WTC11 (cell line): ENCODE measurements around the gene NFE2L3. TPM values are rescaled to one million over a fixed set of nuclear protein-coding genes. Genes with fewer than 3 reads are reported as not detected.

Source experiments
- ATAC-seq: fragments of 200-7000 bp; cut with Tn5 transposase; 2 replicates; pipeline ENCODE4 v1.10.0; 2021; ENCODE audit warnings: mild to moderate bottlenecking, moderate library complexity
- CTCF ChIA-PET: fragments of 300-600 bp; sonication (Branson Sonifier 250); formaldehyde crosslinking; loops from one replicate; lab custom pipeline; 2021; ENCODE audit warnings: antibody characterized with exemption; lab: Charles Lee
- POLR2A ChIA-PET: fragments of 350-600 bp; sonication (Branson Sonifier 250); formaldehyde crosslinking; loops from one replicate; lab custom pipeline; 2021; ENCODE audit warnings: antibody characterized with exemption; lab: Charles Lee
- DNase-seq: peaks from one replicate; pipeline ENCODE4 v3.0.0; 2021; ENCODE audit warnings: low spot score
- H3K27ac Mint-ChIP-seq: 2 replicates; pipeline ENCODE4 v1.8.0; 2021; ENCODE audit warnings: mixed read lengths
- H3K27me3 Mint-ChIP-seq: 2 replicates; pipeline ENCODE4 v1.8.0; 2021; ENCODE audit warnings: low read depth, mild to moderate bottlenecking, moderate library complexity, mixed read lengths
- H3K36me3 Mint-ChIP-seq: 2 replicates; pipeline ENCODE4 v1.8.0; 2021; ENCODE audit warnings: mixed read lengths
- H3K4me1 Mint-ChIP-seq: 2 replicates; pipeline ENCODE4 v1.8.0; 2022; ENCODE audit warnings: mixed read lengths
- H3K4me3 Mint-ChIP-seq: 2 replicates; pipeline ENCODE4 v1.8.0; 2021; ENCODE audit warnings: mild to moderate bottlenecking, moderate library complexity, mixed read lengths
- H3K9me3 Mint-ChIP-seq: 2 replicates; pipeline ENCODE4 v1.8.0; 2021; ENCODE audit warnings: mixed read lengths
- CBFB ChIP-seq: sonication (generic); formaldehyde crosslinking; IDR thresholded peaks from 2 replicates; pipeline ENCODE4 v1.8.1; 2022; ENCODE audit warnings: mild to moderate bottlenecking, low read depth, missing genetic modification reagents
- ELF4 ChIP-seq: sonication (generic); formaldehyde crosslinking; IDR thresholded peaks from 2 replicates; pipeline ENCODE4 v1.8.1; 2022; ENCODE audit warnings: low read depth, mild to moderate bottlenecking, moderate library complexity, missing genetic modification reagents
- FOXP1 ChIP-seq: sonication (generic); formaldehyde crosslinking; IDR thresholded peaks from 2 replicates; pipeline ENCODE4 v1.8.0; 2022; ENCODE audit warnings: missing genetic modification reagents, mild to moderate bottlenecking, moderate library complexity, borderline replicate concordance
- IRF2 ChIP-seq: sonication (generic); formaldehyde crosslinking; IDR thresholded peaks from 2 replicates; pipeline ENCODE4 v1.8.0; 2022; ENCODE audit warnings: low read depth, missing genetic modification reagents, borderline replicate concordance
- JAZF1 ChIP-seq: fragments of 250-450 bp; sonication (Bioruptor Pico); IDR thresholded peaks from 2 replicates; pipeline ENCODE4 v1.9.0; 2021; ENCODE audit warnings: moderate library complexity, mild to moderate bottlenecking, inconsistent platforms
- MXD4 ChIP-seq: fragments of 250-450 bp; sonication (Bioruptor Pico); IDR thresholded peaks from 2 replicates; pipeline ENCODE4 v1.8.0; 2021; ENCODE audit warnings: mild to moderate bottlenecking, moderate library complexity, borderline replicate concordance
- NFE2L1 ChIP-seq: sonication (generic); formaldehyde crosslinking; IDR thresholded peaks from 2 replicates; pipeline ENCODE4 v1.8.1; 2023; ENCODE audit warnings: missing genetic modification reagents
- SOX15 ChIP-seq: fragments of 250-450 bp; sonication (Bioruptor Pico); IDR thresholded peaks from 2 replicates; pipeline ENCODE4 v1.9.0; 2021; ENCODE audit warnings: mild to moderate bottlenecking
- TEAD1 ChIP-seq: sonication (generic); formaldehyde crosslinking; IDR thresholded peaks from 2 replicates; pipeline ENCODE4 v1.8.0; 2022; ENCODE audit warnings: mild to moderate bottlenecking, missing genetic modification reagents
- ZNF138 ChIP-seq: sonication (generic); formaldehyde crosslinking; conservative IDR thresholded peaks from 2 replicates; pipeline ENCODE4 v1.8.1; 2022; ENCODE audit warnings: mild to moderate bottlenecking, moderate library complexity, missing genetic modification reagents
- ZNF232 ChIP-seq: sonication (generic); formaldehyde crosslinking; IDR thresholded peaks from 2 replicates; pipeline ENCODE4 v1.8.0; 2022; ENCODE audit warnings: mild to moderate bottlenecking, missing genetic modification reagents
- ZNF317 ChIP-seq: sonication (generic); formaldehyde crosslinking; IDR thresholded peaks from 2 replicates; pipeline ENCODE4 v1.8.1; 2023; ENCODE audit warnings: low read depth, mild to moderate bottlenecking, moderate library complexity, missing genetic modification reagents, borderline replicate concordance
- total RNA-seq: library from RNA; stranded (reverse); gene quantifications from 3 replicates; pipeline ENCODE4 v1.2.3, GENCODE V29; 2021
- TF ChIP-seq, protein P1 (sequence below): sonication (generic); formaldehyde crosslinking; IDR thresholded peaks from 2 replicates; pipeline ENCODE4 v1.8.0; 2023; ENCODE audit warnings: missing genetic modification reagents, mild to moderate bottlenecking, borderline replicate concordance
- TF ChIP-seq, protein P2 (sequence below): sonication (generic); formaldehyde crosslinking; IDR thresholded peaks from 2 replicates; pipeline ENCODE4 v1.8.1; 2023; ENCODE audit warnings: mild to moderate bottlenecking, missing genetic modification reagents
- TF ChIP-seq, protein P3 (sequence below): sonication (generic); formaldehyde crosslinking; IDR thresholded peaks from 2 replicates; pipeline ENCODE4 v1.8.0; 2022; ENCODE audit warnings: mild to moderate bottlenecking, missing genetic modification reagents
- TF ChIP-seq, protein P4 (sequence below): fragments of 250-450 bp; sonication (Bioruptor Pico); IDR thresholded peaks from 2 replicates; pipeline ENCODE4 v1.9.0; 2021; ENCODE audit warnings: mild to moderate bottlenecking
- TF ChIP-seq, protein P5 (sequence below): sonication (generic); formaldehyde crosslinking; IDR thresholded peaks from 2 replicates; pipeline ENCODE4 v1.8.1; 2023; ENCODE audit warnings: mild to moderate bottlenecking, moderate library complexity, missing genetic modification reagents
- TF ChIP-seq, protein P6 (sequence below): sonication (generic); formaldehyde crosslinking; IDR thresholded peaks from 2 replicates; pipeline ENCODE4 v1.8.1; 2022; ENCODE audit warnings: low read depth, missing genetic modification reagents, borderline replicate concordance

The NFE2L3 gene
- total RNA-seq, 1 experiment from 2014 or later = 66.8 TPM

DNA sequence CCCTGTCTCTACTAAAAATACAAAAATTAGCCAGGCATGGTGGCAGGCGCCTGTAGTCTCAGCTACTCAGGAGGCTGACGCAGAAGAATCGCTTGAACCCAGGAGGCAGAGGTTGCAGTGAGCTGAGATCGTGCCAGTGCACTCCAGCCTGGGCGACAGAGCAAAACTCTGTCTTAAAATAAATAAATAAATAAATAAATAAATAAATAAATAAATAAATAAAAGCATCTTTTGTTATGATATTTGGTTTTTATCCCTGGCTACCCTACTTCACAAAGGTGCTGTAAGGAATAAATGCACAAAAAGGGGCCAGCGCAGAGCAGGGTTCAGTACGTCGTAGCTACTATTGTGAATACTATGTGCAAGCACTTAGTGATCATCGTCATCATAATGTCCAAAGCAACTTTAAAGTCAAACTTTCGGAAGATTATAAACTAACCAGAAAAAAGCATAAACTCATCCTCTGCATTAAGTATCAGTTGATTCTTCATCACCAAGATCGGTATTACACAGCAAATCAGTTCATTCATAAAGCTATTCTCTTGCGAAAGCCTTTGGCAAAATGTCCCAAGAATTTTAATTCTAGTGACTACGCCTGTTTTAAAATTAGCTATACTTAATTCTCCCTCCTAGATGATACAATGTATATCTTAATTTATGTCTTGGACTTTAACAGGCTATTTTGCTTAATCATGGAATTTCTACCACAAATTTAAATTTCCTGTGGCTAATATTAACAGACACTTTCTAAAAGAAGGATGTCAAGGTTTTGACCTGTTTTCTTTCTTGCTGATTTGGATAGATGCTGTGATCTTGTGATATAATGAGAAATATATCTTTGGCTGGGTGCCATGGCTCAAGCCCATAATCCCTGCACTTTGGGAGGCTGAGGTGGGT, 7.6 kb upstream of the NFE2L3 start (continued):
- TF ChIP-seq, protein P1, sequence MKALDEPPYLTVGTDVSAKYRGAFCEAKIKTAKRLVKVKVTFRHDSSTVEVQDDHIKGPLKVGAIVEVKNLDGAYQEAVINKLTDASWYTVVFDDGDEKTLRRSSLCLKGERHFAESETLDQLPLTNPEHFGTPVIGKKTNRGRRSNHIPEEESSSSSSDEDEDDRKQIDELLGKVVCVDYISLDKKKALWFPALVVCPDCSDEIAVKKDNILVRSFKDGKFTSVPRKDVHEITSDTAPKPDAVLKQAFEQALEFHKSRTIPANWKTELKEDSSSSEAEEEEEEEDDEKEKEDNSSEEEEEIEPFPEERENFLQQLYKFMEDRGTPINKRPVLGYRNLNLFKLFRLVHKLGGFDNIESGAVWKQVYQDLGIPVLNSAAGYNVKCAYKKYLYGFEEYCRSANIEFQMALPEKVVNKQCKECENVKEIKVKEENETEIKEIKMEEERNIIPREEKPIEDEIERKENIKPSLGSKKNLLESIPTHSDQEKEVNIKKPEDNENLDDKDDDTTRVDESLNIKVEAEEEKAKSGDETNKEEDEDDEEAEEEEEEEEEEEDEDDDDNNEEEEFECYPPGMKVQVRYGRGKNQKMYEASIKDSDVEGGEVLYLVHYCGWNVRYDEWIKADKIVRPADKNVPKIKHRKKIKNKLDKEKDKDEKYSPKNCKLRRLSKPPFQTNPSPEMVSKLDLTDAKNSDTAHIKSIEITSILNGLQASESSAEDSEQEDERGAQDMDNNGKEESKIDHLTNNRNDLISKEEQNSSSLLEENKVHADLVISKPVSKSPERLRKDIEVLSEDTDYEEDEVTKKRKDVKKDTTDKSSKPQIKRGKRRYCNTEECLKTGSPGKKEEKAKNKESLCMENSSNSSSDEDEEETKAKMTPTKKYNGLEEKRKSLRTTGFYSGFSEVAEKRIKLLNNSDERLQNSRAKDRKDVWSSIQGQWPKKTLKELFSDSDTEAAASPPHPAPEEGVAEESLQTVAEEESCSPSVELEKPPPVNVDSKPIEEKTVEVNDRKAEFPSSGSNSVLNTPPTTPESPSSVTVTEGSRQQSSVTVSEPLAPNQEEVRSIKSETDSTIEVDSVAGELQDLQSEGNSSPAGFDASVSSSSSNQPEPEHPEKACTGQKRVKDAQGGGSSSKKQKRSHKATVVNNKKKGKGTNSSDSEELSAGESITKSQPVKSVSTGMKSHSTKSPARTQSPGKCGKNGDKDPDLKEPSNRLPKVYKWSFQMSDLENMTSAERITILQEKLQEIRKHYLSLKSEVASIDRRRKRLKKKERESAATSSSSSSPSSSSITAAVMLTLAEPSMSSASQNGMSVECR (CRISPR knock-in tag) = no peak
- TF ChIP-seq FOXP1 (CRISPR knock-in tag) = no peak
- TF ChIP-seq, all 79 proteins: peak for 0

DNA sequence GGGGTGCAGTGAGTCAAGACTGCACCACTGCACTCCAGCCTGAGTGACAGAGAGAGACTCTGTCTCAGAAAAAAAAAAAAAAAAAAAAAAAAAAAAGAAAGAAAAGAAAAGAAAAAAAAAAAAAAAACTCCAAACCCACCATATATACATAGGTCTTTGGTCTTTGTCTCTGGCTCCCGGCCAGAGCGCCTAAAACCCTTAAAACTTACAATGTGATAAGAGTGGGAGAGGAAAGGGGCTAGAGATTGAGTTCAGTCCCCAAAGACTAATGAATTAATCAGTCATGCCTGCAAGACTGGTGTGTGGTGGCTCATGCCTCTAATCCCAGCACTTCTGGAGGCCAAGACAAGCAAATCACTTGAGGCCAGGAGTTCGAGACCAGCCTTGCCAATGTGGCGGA, 6.8 kb upstream of the NFE2L3 start:
- Mint-ChIP-seq H3K9me3 (peaks cover 9% of the 10 kb centered on the region), H3K4me1 (peaks cover 9% of the 10 kb centered on the region), H3K36me3 (peaks cover 14% of the 10 kb centered on the region), H3K27me3 (peaks cover 4% of the 10 kb centered on the region), H3K4me3 (no peak overlapping the region), H3K27ac (no peak overlapping the region)
- POLR2A ChIA-PET = no interaction called here
- no peak for DNase-seq
- no peak for ATAC-seq
- CTCF ChIA-PET = no interaction called here
- TF ChIP-seq ZNF138 (CRISPR knock-in tag) (no peak), NFE2L1 (CRISPR knock-in tag) (no peak), ZNF317 (no peak), MXD4 (CRISPR knock-in tag) (no peak), TEAD1 (CRISPR knock-in tag) (no peak), JAZF1 (CRISPR knock-in tag) (no peak), IRF2 (CRISPR knock-in tag) (no peak), SOX15 (CRISPR knock-in tag) (no peak), ZNF232 (CRISPR knock-in tag) (no peak), ELF4 (CRISPR knock-in tag) (no peak), CBFB (CRISPR knock-in tag) (no peak)
- TF ChIP-seq, protein P2, sequence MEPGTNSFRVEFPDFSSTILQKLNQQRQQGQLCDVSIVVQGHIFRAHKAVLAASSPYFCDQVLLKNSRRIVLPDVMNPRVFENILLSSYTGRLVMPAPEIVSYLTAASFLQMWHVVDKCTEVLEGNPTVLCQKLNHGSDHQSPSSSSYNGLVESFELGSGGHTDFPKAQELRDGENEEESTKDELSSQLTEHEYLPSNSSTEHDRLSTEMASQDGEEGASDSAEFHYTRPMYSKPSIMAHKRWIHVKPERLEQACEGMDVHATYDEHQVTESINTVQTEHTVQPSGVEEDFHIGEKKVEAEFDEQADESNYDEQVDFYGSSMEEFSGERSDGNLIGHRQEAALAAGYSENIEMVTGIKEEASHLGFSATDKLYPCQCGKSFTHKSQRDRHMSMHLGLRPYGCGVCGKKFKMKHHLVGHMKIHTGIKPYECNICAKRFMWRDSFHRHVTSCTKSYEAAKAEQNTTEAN (CRISPR knock-in tag) = no peak
- TF ChIP-seq, protein P3, sequence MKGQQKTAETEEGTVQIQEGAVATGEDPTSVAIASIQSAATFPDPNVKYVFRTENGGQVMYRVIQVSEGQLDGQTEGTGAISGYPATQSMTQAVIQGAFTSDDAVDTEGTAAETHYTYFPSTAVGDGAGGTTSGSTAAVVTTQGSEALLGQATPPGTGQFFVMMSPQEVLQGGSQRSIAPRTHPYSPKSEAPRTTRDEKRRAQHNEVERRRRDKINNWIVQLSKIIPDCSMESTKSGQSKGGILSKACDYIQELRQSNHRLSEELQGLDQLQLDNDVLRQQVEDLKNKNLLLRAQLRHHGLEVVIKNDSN (CRISPR knock-in tag) = no peak
- TF ChIP-seq, protein P4, sequence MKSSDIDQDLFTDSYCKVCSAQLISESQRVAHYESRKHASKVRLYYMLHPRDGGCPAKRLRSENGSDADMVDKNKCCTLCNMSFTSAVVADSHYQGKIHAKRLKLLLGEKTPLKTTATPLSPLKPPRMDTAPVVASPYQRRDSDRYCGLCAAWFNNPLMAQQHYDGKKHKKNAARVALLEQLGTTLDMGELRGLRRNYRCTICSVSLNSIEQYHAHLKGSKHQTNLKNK (CRISPR knock-in tag) = no peak
- TF ChIP-seq, protein P5, sequence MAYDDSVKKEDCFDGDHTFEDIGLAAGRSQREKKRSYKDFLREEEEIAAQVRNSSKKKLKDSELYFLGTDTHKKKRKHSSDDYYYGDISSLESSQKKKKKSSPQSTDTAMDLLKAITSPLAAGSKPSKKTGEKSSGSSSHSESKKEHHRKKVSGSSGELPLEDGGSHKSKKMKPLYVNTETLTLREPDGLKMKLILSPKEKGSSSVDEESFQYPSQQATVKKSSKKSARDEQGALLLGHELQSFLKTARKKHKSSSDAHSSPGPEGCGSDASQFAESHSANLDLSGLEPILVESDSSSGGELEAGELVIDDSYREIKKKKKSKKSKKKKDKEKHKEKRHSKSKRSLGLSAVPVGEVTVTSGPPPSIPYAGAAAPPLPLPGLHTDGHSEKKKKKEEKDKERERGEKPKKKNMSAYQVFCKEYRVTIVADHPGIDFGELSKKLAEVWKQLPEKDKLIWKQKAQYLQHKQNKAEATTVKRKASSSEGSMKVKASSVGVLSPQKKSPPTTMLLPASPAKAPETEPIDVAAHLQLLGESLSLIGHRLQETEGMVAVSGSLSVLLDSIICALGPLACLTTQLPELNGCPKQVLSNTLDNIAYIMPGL (CRISPR knock-in tag) = no peak
- TF ChIP-seq, protein P6, sequence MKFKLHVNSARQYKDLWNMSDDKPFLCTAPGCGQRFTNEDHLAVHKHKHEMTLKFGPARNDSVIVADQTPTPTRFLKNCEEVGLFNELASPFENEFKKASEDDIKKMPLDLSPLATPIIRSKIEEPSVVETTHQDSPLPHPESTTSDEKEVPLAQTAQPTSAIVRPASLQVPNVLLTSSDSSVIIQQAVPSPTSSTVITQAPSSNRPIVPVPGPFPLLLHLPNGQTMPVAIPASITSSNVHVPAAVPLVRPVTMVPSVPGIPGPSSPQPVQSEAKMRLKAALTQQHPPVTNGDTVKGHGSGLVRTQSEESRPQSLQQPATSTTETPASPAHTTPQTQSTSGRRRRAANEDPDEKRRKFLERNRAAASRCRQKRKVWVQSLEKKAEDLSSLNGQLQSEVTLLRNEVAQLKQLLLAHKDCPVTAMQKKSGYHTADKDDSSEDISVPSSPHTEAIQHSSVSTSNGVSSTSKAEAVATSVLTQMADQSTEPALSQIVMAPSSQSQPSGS = no peak
